Activated naive CD8-positive, alpha-beta T cell treated with anti-CD3 and anti-CD28 coated beads, Interleukin-2, amount 10 ng/mL, durations not matched to agents 7 days and 5 days (primary cell): Measurements from ENCODE around the gene TUT7. TPM values are rescaled to one million over a fixed set of nuclear protein-coding genes. Genes with fewer than 3 reads are reported as not detected.

Source experiments
- ATAC-seq: fragments of 150-1000 bp; cut with Tn5 transposase; one replicate; pipeline ENCODE4 v1.10.0; 2021; ENCODE audit warnings: low read depth, moderate library complexity
- POLR2A ChIA-PET: fragments of 350-600 bp; sonication (Branson Sonifier 250); formaldehyde crosslinking; loops from one replicate; lab custom pipeline; 2021; ENCODE audit warnings: antibody characterized with exemption; lab: Charles Lee
- DNase-seq: peaks from one replicate; pipeline ENCODE4 v3.0.0; 2021
- H3K27ac Mint-ChIP-seq: one replicate; pipeline ENCODE4 v1.8.0; 2022; ENCODE audit warnings: mild to moderate bottlenecking, mixed read lengths
- H3K27me3 Mint-ChIP-seq: one replicate; pipeline ENCODE4 v1.8.0; 2022; ENCODE audit warnings: mild to moderate bottlenecking, moderate library complexity, mixed read lengths
- H3K36me3 Mint-ChIP-seq: one replicate; pipeline ENCODE4 v1.8.0; 2021; ENCODE audit warnings: mild to moderate bottlenecking, mixed read lengths
- H3K4me1 Mint-ChIP-seq: one replicate; pipeline ENCODE4 v1.8.0; 2021; ENCODE audit warnings: mixed read lengths
- H3K4me3 Mint-ChIP-seq: one replicate; pipeline ENCODE4 v1.8.0; 2022; ENCODE audit warnings: mild to moderate bottlenecking, moderate library complexity, mixed read lengths
- H3K9me3 Mint-ChIP-seq: one replicate; pipeline ENCODE4 v1.8.0; 2021; ENCODE audit warnings: mixed read lengths
- total RNA-seq, 2 experiments: library from RNA; stranded (reverse); gene quantifications; one replicate each; pipeline ENCODE4 v1.2.3, GENCODE V29; 2021

The TUT7 gene
- total RNA-seq, 2 experiments from 2014 or later, result 46.6 to 49.3 TPM

GRCh38 chr9:86282979-86283535 lies 71.2 kb downstream of the TUT7 start:
- no peak for DNase-seq
- Mint-ChIP-seq H3K27me3 (no peaks in the 10 kb centered on the region), H3K36me3 (peaks cover 13% of the 10 kb centered on the region), H3K4me1 (peaks cover 31% of the 10 kb centered on the region), H3K27ac (peak overlapping the region; percentile 95), H3K4me3 (peak overlapping the region; percentile 94), H3K9me3 (no peaks in the 10 kb centered on the region)
- no peak for ATAC-seq
- POLR2A ChIA-PET, result interaction anchor here (0.6 to 1.4 kb wide), 11 partner anchors 16 to 478 kb away, joined by 3 to 10 read pairs (median 4); partner anchors contain the start of gene NAA35

- POLR2A ChIA-PET, result interaction anchor here (0.6 to 1.4 kb wide), 11 partner anchors 15 to 477 kb away, joined by 3 to 10 read pairs (median 4); partner anchors contain the start of gene NAA35
- Mint-ChIP-seq H3K4me3 (peak within 1 kb of the TSS; percentile 94), H3K4me1 (peaks cover 31% of the 10 kb centered on the region)
These were observed 71.9 kb downstream of the TUT7 start, which contains the start of gene ISCA1 for GRCh38 chr9:86282077-86282978. Gene ISCA1, minus strand, starts transcription at chr9:86282538. Its CDS starts 80 bp downstream, at chr9:86282458.

GRCh38 chr9:86281593-86282076 lies 72.6 kb downstream of the TUT7 start:
- H3K4me1 Mint-ChIP-seq, result peaks cover 31% of the 10 kb centered on the region
- no peak for ATAC-seq
- peak overlapping the region; percentile 94 for H3K4me3 Mint-ChIP-seq
- peaks cover 12% of the 10 kb centered on the region for H3K36me3 Mint-ChIP-seq
- peak overlapping the region; percentile 82 for H3K27ac Mint-ChIP-seq
- no peaks in the 10 kb centered on the region for H3K27me3 Mint-ChIP-seq
- no peaks in the 10 kb centered on the region for H3K9me3 Mint-ChIP-seq
- POLR2A ChIA-PET, result interaction anchor here (1.4 kb wide), 4 partner anchors 15 to 59 kb away, joined by 4 to 10 read pairs (median 6); no protein-coding TSS in a partner anchor
- DNase-seq, result peak; percentile 83

More at GRCh38 chr9:86282077-86282978, 71.9 kb downstream of the TUT7 start, which contains the start of gene ISCA1:
- H3K27ac Mint-ChIP-seq, result peak within 1 kb of the TSS; percentile 95
- DNase-seq (peak; percentile 98), ATAC-seq (peak; percentile 82)
- H3K27me3 Mint-ChIP-seq, result no peaks in the 10 kb centered on the region
- H3K36me3 Mint-ChIP-seq, result peaks cover 12% of the 10 kb centered on the region
- H3K9me3 Mint-ChIP-seq, result no peaks in the 10 kb centered on the region

DNA sequence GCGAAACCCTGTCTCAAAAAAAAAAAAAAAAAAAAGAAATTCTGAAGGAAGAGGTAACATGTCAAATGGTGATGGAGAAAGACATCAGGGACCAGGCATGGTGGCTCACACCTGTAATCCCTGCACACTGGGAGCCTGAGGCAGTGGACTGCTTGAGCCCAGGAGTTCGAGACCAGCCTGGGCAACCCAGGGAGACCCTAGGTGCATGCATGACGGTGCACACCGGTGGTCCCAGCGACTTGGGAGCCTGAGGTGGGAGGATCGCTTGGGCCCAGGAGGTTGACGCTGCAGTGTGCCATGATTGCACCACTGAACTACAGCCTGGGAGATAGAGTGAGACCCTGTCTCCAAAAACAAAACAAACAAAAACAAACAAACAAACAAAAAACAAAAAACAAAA lies 73.6 kb downstream of the TUT7 start:
- Mint-ChIP-seq H3K4me1 (peaks cover 31% of the 10 kb centered on the region), H3K36me3 (peaks cover 12% of the 10 kb centered on the region), H3K4me3 (peak overlapping the region; percentile 10), H3K27ac (peak overlapping the region; percentile 82), H3K9me3 (no peaks in the 10 kb centered on the region), H3K27me3 (no peaks in the 10 kb centered on the region)
- POLR2A ChIA-PET, result no interaction called here
- no peak for DNase-seq
- ATAC-seq, result no peak

DNA sequence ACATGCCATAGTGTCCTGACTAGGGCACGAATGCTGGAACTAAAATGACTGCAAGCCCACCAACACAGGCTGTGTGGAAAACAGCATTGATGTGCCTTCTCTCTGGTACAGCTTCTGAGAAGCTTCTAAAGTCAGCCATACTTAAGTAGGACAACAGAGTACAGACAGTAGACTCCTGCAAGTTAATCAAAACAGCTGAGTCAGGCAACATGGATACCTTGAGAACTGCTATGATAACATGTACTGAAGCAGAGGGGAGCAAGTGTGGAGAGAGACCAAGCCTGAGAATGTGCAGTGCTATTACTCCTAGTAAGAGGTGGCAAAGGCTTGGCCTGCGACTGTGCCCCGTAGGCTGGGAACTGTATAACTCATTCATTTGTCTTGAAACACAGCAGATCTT lies 74.4 kb downstream of the TUT7 start:
- H3K9me3 Mint-ChIP-seq, result no peaks in the 10 kb centered on the region
- peaks cover 12% of the 10 kb centered on the region for H3K36me3 Mint-ChIP-seq
- POLR2A ChIA-PET, result no interaction called here
- H3K27ac Mint-ChIP-seq, result no peak overlapping the region
- no peak overlapping the region for H3K4me3 Mint-ChIP-seq
- peaks cover 31% of the 10 kb centered on the region for H3K4me1 Mint-ChIP-seq
- H3K27me3 Mint-ChIP-seq, result no peaks in the 10 kb centered on the region
- DNase-seq, result no peak
- ATAC-seq, result no peak

DNA sequence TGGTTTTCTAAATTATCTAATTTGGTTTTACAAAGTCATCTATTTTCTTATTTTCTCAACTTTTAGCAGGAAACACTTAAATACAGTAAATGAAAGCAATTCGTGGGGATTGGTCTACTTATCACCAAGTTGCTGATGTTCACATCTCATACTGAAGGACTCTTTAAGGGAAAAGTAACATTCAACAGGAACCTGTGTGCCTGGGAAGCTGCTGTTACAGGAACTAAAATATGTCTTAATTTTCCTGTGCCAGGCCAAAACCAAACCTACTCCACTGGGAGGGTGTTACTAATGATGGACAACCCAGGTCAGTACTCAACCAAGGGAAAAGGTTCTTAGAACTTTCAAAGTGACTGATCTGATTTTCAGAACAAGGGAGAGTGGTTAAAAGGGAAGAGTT lies 77.1 kb downstream of the TUT7 start:
- Mint-ChIP-seq H3K4me1 (peaks cover 22% of the 10 kb centered on the region), H3K36me3 (peaks cover 23% of the 10 kb centered on the region), H3K27me3 (no peaks in the 10 kb centered on the region), H3K27ac (no peak overlapping the region), H3K4me3 (no peak overlapping the region), H3K9me3 (no peaks in the 10 kb centered on the region)
- POLR2A ChIA-PET, result no interaction called here
- DNase-seq, result no peak
- ATAC-seq, result no peak

DNA sequence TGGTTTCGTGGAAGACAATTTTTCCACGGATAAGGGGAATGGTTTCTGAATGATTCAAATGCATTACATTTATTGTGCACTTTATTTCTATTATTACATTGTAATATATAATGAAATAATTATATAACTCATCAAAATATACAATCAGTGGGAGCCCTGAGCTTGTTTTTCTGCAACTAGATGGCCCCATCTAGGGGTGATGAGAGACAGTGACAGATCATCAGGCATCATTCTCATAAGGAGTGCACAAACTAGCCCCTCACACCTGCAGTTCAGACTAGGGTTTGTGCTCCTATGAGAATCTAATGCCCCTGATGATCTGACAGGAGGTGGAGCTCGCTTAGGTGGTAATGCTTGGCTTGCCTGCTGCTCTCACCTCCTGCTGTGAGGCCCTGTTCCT lies 78.2 kb downstream of the TUT7 start:
- DNase-seq, result no peak
- H3K4me1 Mint-ChIP-seq, result peaks cover 15% of the 10 kb centered on the region
- no peaks in the 10 kb centered on the region for H3K9me3 Mint-ChIP-seq
- no peak overlapping the region for H3K4me3 Mint-ChIP-seq
- ATAC-seq, result no peak
- no peaks in the 10 kb centered on the region for H3K27me3 Mint-ChIP-seq
- POLR2A ChIA-PET, result no interaction called here
- peaks cover 30% of the 10 kb centered on the region for H3K36me3 Mint-ChIP-seq
- H3K27ac Mint-ChIP-seq, result no peak overlapping the region

- POLR2A ChIA-PET, result no interaction called here
- Mint-ChIP-seq H3K27ac (no peak overlapping the region), H3K27me3 (no peaks in the 10 kb centered on the region), H3K4me3 (no peak overlapping the region), H3K4me1 (peaks cover 12% of the 10 kb centered on the region), H3K9me3 (no peaks in the 10 kb centered on the region), H3K36me3 (peaks cover 29% of the 10 kb centered on the region)
- no peak for ATAC-seq
- DNase-seq, result no peak
These were observed 79.2 kb downstream of the TUT7 start for GRCh38 chr9:86274821-86275643.

DNA sequence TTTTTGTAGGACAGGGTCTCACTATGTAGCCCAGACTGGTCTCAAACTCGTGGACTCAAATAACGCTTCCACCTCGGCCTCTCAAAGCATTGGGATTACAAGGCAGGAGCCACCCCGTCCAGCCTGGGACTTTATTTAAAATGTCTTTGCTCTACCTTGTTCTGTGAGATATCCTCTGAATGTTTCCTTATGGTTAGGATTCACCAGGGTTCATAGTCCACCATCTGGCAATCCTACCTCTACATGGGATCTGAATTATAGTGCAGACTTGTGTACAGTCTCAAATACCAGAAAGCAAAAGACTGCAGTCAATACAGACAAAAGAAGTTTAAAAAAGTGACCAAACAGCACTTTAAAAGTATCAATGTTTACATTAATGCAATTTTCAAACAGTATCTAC lies 82.0 kb downstream of the TUT7 start:
- Mint-ChIP-seq H3K4me1 (no peaks in the 10 kb centered on the region), H3K27me3 (no peaks in the 10 kb centered on the region), H3K27ac (no peak overlapping the region), H3K36me3 (peaks cover 27% of the 10 kb centered on the region), H3K9me3 (no peaks in the 10 kb centered on the region), H3K4me3 (no peak overlapping the region)
- ATAC-seq (no peak), DNase-seq (no peak)
- POLR2A ChIA-PET, result no interaction called here

DNA sequence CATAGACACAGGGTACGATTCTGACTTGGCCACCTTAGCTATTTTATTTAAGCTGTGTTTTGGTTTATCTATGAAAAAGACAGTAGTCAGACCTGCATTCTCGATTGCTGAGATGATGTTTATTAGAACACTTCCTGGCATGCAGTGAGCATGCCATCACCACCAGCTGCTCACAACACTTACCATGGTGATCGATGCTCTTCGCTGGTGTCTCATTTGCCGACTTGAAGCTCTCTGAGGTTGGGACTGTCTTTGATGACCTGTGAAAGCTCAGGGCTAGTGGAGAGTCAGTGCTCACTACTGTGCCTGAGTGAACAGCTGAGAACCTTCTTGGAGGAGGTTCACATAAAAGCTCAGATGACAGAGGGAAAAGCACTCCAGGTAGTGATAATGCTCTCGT lies 90.3 kb downstream of the TUT7 start:
- H3K9me3 Mint-ChIP-seq, result no peaks in the 10 kb centered on the region
- H3K27ac Mint-ChIP-seq, result no peak overlapping the region
- no peak for ATAC-seq
- H3K4me3 Mint-ChIP-seq, result no peak overlapping the region
- H3K4me1 Mint-ChIP-seq, result no peaks in the 10 kb centered on the region
- POLR2A ChIA-PET, result no interaction called here
- H3K36me3 Mint-ChIP-seq, result peaks cover 10% of the 10 kb centered on the region
- DNase-seq, result no peak
- no peaks in the 10 kb centered on the region for H3K27me3 Mint-ChIP-seq

DNA sequence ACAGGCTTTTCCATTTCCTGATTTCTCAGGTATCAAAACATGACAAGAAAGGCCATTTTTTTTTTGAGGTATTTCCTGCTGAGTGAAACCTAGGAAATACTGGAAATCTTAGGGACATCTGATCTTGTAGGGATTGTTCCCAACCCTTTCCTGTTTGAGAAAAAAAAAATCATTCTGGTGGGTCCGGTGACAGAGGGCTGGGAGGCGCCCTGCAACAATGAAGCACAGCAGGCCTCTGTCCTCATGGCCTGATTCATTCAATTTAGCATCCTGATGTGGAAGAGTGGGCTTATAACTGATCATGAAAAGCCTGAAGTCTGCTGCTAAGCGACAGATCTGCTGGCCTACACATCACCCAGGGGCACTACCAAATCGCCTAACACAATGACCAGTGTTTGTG lies 91.7 kb downstream of the TUT7 start:
- Mint-ChIP-seq H3K4me1 (no peaks in the 10 kb centered on the region), H3K36me3 (peaks cover 7% of the 10 kb centered on the region), H3K4me3 (no peak overlapping the region), H3K9me3 (no peaks in the 10 kb centered on the region), H3K27me3 (no peaks in the 10 kb centered on the region), H3K27ac (no peak overlapping the region)
- DNase-seq (no peak), ATAC-seq (no peak)
- POLR2A ChIA-PET, result no interaction called here

DNA sequence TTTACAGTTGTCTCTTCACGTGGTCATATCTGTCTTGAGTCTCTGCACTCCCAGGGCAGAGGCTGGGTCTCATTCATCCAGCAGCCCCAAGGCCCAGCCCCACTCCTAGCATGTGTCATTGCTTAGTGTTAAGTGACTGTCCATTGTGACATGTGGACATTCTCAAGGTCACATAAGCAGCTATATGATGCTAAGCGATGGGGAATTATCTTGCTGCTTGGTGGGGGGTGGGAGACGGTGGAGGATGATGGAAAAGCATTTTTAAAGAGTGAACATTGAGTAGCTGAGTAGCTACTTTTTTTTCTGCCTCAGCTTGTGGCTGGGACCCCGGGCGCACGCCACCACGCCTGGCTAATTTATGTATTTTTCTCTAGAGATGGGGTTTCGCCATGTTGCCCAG lies 94.7 kb downstream of the TUT7 start, which contains the start of gene C9orf153:
Gene C9orf153, minus strand, starts transcription at position 101 of the 400 bp plus-strand sequence. CDS start 30,054 bp downstream, outside the sequence.
- POLR2A ChIA-PET, result no interaction called here
- no peaks in the 10 kb centered on the region for H3K27me3 Mint-ChIP-seq
- ATAC-seq (no peak), DNase-seq (no peak)
- H3K9me3 Mint-ChIP-seq, result no peaks in the 10 kb centered on the region
- H3K27ac Mint-ChIP-seq, result no peak within 1 kb of the TSS
- H3K36me3 Mint-ChIP-seq, result peaks cover 6% of the 10 kb centered on the region
- H3K4me1 Mint-ChIP-seq, result no peaks in the 10 kb centered on the region
- H3K4me3 Mint-ChIP-seq, result no peak within 1 kb of the TSS

GRCh38 chr9:86257391-86257790 lies 96.8 kb downstream of the TUT7 start:
- Mint-ChIP-seq H3K36me3 (peaks cover 4% of the 10 kb centered on the region), H3K4me1 (no peaks in the 10 kb centered on the region), H3K27me3 (no peaks in the 10 kb centered on the region), H3K27ac (no peak overlapping the region), H3K4me3 (no peak overlapping the region), H3K9me3 (peaks cover 4% of the 10 kb centered on the region)
- no peak for ATAC-seq
- POLR2A ChIA-PET, result no interaction called here
- no peak for DNase-seq
